M059J (cell line): ENCODE results near the gene ECEL1. TPM values are rescaled to one million over a fixed set of nuclear protein-coding genes. Genes with fewer than 3 reads are reported as not detected.
"Not testable (repeated sequence)": the region's sequence is repeated elsewhere in the genome, so short reads cannot be mapped to it uniquely, and the experiment has no call there.

ENCODE experiments used
- DNase-seq: peaks from one replicate; pipeline ENCODE4 v3.0.0-alpha.2; 2012; ENCODE audit warnings: low read depth
- total RNA-seq: library from RNA; depleted of rRNA; stranded (reverse); fragments of >200 nt; shearing (Covaris generic); gene quantifications from 2 replicates; pipeline ENCODE4 v1.2.3, GENCODE V29; 2014; rRNA removed

The ECEL1 gene
- total RNA-seq = not detected in 2 replicates

DNA sequence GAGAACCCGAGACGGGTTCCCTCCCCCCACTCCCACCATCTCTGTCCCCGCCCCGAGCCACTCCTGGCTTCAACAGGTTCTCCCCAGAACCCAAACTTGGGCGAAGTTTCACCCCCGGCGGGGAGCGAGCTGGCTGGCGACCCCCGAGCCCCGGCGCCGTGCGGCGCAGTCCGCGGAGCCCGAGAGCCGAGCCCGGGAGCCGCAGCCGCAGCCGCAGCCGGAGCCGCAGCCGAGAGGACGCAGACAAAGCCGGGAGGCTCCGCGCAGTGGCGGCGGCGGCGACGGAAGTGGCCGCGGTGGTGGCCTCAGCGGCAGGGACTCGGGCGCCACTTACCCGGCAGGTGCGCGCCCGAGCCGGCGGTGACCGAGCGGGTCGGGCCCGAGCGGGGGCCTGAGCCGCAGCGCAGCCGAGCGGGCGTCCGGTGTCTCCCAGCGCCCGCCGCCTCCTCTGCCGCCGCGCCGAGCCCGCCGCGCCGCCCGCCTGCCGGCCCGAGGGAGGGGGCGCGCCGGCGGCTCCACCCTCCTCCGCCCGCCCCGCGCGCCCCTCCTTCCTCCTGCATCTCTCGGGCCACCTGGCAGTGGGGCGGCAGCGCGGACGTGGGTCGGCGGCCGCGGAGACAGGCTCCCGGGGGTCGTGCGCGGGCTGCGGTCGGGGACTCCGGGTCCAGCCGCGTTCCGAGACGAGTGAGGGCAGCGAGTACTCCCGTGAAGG is at the start of gene ECEL1:
Gene ECEL1 (minus strand): TSS at position 450 of the 712 bp plus-strand sequence. CDS start 1,181 bp downstream, outside the sequence.
- DNase-seq = no peak

DNA sequence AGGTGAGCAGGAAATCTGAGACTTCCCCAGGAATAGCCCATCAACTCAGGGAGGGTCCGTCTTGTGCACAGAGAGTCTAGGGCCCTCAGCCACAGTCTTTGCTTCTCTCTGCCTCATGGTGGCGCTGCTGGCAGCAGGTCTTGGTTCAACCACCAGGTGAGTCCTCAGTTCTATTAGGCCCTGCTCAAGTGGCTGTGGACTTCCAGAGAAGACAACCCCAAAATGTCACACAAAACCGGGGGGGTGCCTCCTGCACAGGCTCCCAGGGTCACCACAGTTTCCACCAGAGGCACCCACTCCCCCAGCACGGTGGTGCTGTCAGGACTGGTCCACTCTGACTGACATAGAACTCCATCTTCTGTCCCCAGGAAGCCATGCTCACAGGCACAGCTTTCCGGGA is 49.4 kb upstream of the ECEL1 start:
- no peak for DNase-seq

GRCh38 chr2:232535761-232536530 is 48.3 kb upstream of the ECEL1 start:
- no peak for DNase-seq

- no peak for DNase-seq
These were observed 47.5 kb upstream of the ECEL1 start for GRCh38 chr2:232534940-232535651.

DNA sequence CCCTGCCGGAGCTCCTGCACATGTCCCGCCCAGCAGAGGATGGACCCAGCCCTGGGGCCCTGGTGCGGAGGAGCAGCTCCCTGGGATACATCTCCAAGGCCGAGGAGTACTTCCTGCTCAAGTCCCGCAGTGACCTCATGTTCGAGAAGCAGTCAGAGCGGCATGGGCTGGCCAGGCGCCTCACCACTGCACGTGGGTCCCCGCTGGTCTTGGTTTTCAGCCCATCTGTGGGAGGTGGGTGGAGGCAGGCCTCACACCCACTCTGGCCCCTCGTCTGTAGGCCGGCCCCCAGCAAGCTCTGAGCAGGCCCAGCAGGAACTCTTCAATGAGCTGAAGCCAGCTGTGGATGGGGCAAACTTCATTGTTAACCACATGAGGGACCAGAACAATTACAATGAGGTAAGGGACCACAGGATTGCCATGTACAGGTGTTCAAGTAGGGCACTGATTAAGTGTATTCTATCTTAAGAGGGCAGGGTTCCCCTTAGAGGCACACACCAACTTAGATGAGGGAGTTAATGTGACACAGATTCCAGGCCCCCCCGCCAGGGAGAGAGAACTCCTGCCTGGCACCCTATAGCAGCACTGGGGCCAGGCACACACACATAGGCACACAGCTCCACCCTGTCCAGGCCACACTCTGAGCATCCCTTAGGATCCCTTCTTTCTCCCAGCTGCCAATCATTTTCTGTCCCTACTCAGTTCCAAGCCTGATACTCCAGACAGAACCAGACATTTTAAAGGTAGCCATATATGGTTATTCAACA is 46.5 kb upstream of the ECEL1 start:
- DNase-seq = no peak

DNA sequence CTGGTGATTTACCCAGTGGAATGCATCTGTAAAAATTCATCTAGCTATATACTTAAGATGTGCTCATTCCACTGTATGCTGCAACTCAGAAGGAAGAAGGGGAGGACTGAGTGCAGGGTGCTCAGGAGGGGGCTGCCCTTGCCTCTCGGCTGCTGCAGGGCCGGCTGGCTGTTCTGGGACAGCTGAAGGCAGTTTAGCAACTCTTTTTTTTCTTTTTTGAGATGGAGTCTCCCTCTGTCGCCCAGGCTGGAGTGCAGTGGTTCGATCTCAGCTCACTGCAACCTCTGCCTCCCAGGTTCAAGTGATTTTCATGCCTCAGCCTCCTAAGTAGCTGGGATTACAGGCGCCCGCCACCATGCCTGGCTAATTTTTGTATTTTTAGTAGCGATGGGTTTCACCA is 45.2 kb upstream of the ECEL1 start:
- not testable (repeated sequence) for DNase-seq

DNA sequence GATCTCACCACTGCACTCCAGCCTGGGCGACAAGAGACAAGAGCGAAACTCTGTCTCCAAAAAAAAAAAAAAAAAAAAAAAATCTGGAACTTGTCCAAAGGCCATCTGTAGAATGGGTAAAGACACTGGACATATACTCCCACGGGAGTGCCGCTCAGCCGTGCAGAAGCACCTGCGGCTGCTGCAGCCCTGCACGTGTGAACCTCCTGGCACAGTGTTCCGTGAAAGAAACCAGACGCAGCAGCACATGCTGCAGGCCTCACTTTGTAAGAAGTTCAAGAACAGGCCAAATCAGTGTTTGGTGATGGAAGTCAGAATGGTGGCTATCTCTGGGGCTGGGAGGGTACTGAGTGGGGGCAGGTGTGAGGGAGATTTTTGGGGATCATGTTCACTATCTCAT is 44.8 kb upstream of the ECEL1 start:
- DNase-seq = no peak

DNA sequence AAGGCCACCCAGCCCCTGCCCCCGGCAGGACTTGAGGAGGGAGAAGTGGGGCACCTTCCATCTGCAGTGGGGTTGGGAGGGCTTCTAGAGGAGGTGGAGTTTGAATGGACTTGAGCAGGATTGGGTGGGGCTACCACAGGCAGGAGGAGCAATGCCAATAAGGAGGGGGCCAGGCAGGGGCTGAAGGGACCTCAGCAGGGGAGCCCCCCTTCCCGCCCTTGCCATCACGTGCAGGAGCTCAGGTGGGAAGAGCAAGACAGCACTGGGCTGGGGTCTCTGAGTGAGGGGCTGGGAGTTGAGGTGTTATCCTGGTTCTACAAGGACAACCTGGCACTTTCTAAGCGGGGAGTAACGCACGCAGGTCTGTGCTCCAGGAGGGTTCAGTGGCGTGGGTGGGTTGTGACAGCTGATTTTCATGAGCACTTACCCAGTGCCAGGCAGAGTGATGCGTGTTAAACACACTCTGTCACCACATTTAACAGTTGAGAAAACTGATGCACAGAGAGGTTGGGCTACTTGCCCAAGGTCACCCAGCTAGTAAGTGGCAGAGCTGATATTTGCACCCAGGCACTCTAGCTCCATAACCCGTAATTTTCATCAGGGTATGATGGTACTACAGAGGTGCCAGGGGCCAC is 43.1 kb upstream of the ECEL1 start:
- no peak for DNase-seq

- no peak for DNase-seq
These were observed 42.3 kb upstream of the ECEL1 start for GRCh38 chr2:232529806-232530547.

- peak; percentile 42 for DNase-seq
These were observed 41.3 kb upstream of the ECEL1 start for GRCh38 chr2:232528746-232529460.

DNA sequence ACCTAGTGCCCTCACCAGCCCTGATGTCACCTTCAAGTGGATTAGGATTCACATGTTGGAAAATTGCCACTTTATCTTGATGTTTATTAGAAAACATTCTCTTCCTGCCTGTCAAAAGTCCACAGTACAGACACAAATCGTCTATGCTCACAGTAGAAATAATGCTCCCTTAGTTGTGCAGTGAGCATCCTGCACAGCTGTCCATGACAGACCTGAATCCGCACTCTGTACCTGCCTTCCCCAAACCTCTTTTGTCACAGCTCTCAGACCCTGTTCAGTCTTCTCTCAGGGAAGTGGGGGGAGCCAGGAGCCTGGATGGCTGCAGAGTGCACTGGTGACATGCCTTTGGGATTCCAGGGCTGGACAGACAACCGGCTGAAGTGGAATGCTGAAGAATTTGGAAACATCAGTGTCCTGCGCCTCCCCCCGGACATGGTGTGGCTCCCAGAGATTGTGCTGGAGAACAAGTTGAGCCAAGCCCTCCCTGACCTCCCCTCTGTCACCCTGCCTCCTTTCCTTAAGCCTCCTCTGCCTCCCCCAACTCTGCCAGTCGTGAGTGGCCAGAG is 40.4 kb upstream of the ECEL1 start:
- DNase-seq = no peak

- DNase-seq = no peak
These were observed 38.8 kb upstream of the ECEL1 start for GRCh38 chr2:232526372-232526941.

GRCh38 chr2:232525791-232526371 is 38.2 kb upstream of the ECEL1 start, which contains the start of gene CHRND:
Gene CHRND, plus strand, starts transcription at chr2:232526160. Its CDS starts 56 bp downstream, at chr2:232526216.
- no peak for DNase-seq

DNA sequence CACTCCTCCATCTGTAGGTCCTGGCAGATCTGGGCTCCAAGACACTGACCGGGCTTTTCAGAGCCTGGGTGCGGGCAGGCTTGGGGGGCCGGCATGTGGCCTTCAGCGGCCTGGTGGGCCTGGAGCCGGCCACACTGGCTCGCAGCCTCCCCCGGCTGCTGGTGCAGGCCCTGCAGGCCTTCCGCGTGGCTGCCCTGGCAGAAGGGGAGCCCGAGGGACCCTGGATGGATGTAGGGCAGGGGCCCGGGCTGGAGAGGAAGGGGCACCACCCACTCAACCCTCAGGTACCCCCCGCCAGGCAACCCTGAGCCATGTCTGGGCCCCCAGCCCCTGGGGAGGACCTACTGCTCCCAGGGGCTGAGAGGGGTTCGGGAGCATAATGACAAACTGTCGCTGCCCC is 37.6 kb upstream of the ECEL1 start:
- DNase-seq = no peak

- DNase-seq = no peak
These were observed 37.1 kb upstream of the ECEL1 start for GRCh38 chr2:232524771-232525170.

GRCh38 chr2:232523682-232524597 is 36.3 kb upstream of the ECEL1 start:
- DNase-seq = no peak

- no peak for DNase-seq
These were observed 35.7 kb upstream of the ECEL1 start for GRCh38 chr2:232523402-232523681.
